ENCODE data around the gene DLX1.

DNA sequence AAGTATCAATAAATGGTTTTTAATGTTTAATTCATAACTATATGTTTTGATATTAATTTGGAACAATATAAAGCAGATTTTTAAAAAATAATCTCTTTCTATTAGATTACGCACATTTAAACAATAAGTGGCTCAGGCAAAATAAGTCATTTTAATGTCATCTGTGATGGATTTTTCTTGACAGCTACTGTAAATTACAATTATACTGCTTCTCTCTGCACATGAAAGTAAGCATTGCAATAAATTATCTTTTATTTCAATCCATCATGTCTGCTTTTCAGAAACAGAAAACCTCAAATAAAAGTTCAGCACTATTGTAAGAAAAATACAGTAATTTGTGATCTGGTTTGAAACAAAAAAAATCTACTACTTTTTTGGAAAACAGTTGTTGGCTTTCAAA, 11.1 kb upstream of the DLX1 start:
- TF ChIP-seq, protein P1, sequence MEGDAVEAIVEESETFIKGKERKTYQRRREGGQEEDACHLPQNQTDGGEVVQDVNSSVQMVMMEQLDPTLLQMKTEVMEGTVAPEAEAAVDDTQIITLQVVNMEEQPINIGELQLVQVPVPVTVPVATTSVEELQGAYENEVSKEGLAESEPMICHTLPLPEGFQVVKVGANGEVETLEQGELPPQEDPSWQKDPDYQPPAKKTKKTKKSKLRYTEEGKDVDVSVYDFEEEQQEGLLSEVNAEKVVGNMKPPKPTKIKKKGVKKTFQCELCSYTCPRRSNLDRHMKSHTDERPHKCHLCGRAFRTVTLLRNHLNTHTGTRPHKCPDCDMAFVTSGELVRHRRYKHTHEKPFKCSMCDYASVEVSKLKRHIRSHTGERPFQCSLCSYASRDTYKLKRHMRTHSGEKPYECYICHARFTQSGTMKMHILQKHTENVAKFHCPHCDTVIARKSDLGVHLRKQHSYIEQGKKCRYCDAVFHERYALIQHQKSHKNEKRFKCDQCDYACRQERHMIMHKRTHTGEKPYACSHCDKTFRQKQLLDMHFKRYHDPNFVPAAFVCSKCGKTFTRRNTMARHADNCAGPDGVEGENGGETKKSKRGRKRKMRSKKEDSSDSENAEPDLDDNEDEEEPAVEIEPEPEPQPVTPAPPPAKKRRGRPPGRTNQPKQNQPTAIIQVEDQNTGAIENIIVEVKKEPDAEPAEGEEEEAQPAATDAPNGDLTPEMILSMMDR (conservative IDR thresholded peaks at IDR 0.05; ENCODE audit: low read depth, low read length) = no peak
- TF ChIP-seq EZH2 (IDR thresholded peaks at IDR 0.05; ENCODE audit: low read length, unreplicated experiment) (no peak), EZH2phosphoT487 (IDR thresholded peaks at IDR 0.05; ENCODE audit: borderline replicate concordance, low read length) (no peak)

Data from PC-3 (cell line).